Measurements from ENCODE around the gene VKORC1L1.
A peak's percentile ranks its signal among the peaks of the same experiment; 100 is the strongest.

- no peak for TF ChIP-seq CTCF (IDR thresholded peaks at IDR 0.05; ENCODE audit: low read depth, low read length, missing input control)
- peak; percentile 42 for TF ChIP-seq MAX (IDR thresholded peaks at IDR 0.05)
- TF ChIP-seq RXRA (IDR thresholded peaks at IDR 0.05): peak; percentile 39 to 62
- TF ChIP-seq REST (IDR thresholded peaks at IDR 0.05): peak; percentile 7
- no peak for TF ChIP-seq EGR1 (IDR thresholded peaks at IDR 0.05; ENCODE audit: low read depth in 2 of 2)
- peak; percentile 26 to 48 for TF ChIP-seq HNF4A (conservative IDR thresholded peaks at IDR 0.05)
- peak; percentile 15 to 49 for TF ChIP-seq RAD21 (IDR thresholded peaks at IDR 0.05)
Observed at GRCh38 chr7:65951837-65952578, 79.1 kb downstream of the VKORC1L1 start.
